GM15510 (cell line): ENCODE data around the gene ERCC8.

ENCODE experiments used
- POLR2A ChIP-seq: IDR thresholded peaks from 3 replicates; pipeline ENCODE4 v1.6.1; 2011; ENCODE audit warnings: borderline replicate concordance; ENCODE audit not compliant: insufficient read length; ENCODE audit errors: extremely low read depth

ERCC8 gene

GRCh38 chr5:60955239-60955638 is 10.4 kb upstream of the ERCC8 start:
- no peak for TF ChIP-seq POLR2A

- no peak for TF ChIP-seq POLR2A
These were observed 3.9 kb upstream of the ERCC8 start for GRCh38 chr5:60948738-60949137.

- no peak for TF ChIP-seq POLR2A
These were observed 930 bp upstream of the ERCC8 start for GRCh38 chr5:60945813-60946187.

GRCh38 chr5:60943624-60944023 is 1.2 kb downstream of the ERCC8 start:
- TF ChIP-seq POLR2A, result no peak

GRCh38 chr5:60929024-60929423 is 15.8 kb downstream of the ERCC8 start:
- TF ChIP-seq POLR2A, result no peak

- no peak for TF ChIP-seq POLR2A
These were observed 17.4 kb downstream of the ERCC8 start for GRCh38 chr5:60927450-60927849.

GRCh38 chr5:60918466-60918865 is 26.4 kb downstream of the ERCC8 start:
- TF ChIP-seq POLR2A, result no peak

- TF ChIP-seq POLR2A, result no peak
These were observed 28.2 kb downstream of the ERCC8 start for GRCh38 chr5:60916646-60917045.

GRCh38 chr5:60903356-60903755 is 41.5 kb downstream of the ERCC8 start:
- no peak for TF ChIP-seq POLR2A

- no peak for TF ChIP-seq POLR2A
These were observed 47.9 kb downstream of the ERCC8 start for GRCh38 chr5:60896991-60897390.

- no peak for TF ChIP-seq POLR2A
These were observed 51.3 kb downstream of the ERCC8 start for GRCh38 chr5:60893521-60893920.

GRCh38 chr5:60891667-60892066 is 53.2 kb downstream of the ERCC8 start:
- no peak for TF ChIP-seq POLR2A

GRCh38 chr5:60888359-60889061 is 56.4 kb downstream of the ERCC8 start:
- TF ChIP-seq POLR2A, result no peak

GRCh38 chr5:60887746-60888145 is 57.1 kb downstream of the ERCC8 start:
- no peak for TF ChIP-seq POLR2A

GRCh38 chr5:60887096-60887495 is 57.8 kb downstream of the ERCC8 start:
- no peak for TF ChIP-seq POLR2A

- TF ChIP-seq POLR2A, result no peak
These were observed 58.7 kb downstream of the ERCC8 start for GRCh38 chr5:60886158-60886557.

- TF ChIP-seq POLR2A, result no peak
These were observed 61.6 kb downstream of the ERCC8 start for GRCh38 chr5:60883229-60883628.
